ENCODE measurements around the gene ZNF385A.

Gene ZNF385A

DNA sequence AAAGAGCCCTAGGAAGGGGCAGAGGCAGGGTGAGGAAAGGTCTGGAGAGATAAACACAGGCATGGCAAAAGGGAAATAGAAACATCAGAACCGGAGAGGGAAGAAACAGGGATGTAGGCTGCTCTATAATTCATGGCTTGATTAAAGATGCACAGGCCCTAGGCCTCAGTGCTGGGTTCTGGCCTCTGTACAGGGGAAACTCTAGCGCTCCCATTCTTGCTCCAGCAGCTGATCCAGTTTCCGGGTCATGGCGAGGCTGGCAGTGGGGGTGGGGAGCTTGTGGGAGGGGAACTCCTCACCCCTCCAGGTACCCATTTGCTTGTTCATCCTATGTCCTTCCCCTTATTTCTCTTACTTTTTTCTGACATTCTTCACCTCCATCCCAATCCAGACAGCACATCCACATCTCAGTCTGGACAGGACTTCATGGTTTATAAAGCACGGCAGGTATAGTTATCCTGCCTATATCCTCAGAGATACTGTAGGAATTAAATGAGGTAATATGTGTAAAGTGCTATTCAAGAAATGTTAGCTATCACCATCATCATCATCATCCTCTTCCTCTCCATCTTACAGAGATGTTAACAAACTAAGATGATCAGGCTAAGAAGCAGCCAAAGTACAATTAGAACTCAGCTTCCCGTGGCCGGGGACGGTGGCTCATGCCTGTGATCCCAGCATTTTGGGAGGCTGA lies 12.3 kb downstream of the ZNF385A start:
- H3K4me3 ChIP-seq (ENCODE audit: low read depth, low read length): no peak overlapping the region
- DNase-seq (ENCODE audit: low read depth): no peak
- TF ChIP-seq, protein P1, sequence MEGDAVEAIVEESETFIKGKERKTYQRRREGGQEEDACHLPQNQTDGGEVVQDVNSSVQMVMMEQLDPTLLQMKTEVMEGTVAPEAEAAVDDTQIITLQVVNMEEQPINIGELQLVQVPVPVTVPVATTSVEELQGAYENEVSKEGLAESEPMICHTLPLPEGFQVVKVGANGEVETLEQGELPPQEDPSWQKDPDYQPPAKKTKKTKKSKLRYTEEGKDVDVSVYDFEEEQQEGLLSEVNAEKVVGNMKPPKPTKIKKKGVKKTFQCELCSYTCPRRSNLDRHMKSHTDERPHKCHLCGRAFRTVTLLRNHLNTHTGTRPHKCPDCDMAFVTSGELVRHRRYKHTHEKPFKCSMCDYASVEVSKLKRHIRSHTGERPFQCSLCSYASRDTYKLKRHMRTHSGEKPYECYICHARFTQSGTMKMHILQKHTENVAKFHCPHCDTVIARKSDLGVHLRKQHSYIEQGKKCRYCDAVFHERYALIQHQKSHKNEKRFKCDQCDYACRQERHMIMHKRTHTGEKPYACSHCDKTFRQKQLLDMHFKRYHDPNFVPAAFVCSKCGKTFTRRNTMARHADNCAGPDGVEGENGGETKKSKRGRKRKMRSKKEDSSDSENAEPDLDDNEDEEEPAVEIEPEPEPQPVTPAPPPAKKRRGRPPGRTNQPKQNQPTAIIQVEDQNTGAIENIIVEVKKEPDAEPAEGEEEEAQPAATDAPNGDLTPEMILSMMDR (conservative IDR thresholded peaks at IDR 0.05; ENCODE audit: low read depth, low read length): no peak

DNA sequence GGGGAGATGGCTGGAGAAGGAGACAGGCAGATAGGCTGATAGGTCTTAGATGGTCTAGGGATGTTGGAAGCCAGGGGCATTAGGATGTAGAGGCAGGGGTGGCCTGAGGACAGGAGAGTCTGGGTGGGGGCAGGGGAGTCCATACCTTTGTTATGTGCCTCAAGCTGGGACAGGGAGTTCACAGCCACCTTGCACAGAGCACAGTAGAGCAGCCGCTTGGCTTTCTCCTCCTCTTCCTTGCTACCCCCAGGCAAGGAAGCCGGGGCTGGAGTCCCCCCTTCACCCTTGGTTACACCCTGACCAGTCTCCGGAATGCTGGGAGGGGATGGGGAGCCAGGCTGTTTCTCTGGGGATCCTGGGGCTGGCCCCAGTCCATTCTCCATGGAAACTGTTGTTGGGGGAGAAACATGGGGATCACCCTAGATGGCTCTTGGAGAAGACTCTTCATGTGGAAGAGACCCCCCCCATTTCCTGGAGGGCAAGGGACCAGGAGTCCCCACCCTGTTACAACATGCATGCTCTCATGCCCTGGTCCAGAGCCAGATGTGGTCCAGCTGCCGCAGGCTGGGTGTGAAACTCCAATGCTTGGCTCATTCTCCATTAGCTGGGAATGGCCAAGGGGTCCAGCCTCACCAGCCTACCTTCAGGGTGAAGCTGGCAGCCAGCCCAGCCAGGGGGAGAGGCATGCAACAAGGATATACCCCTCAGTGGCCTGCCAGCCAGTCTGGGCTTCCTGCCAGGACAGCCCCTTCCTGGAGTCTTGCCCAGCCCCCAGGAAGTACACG lies 13.0 kb downstream of the ZNF385A start:
- no peak for DNase-seq (ENCODE audit: low read depth)
- TF ChIP-seq, protein P1 (conservative IDR thresholded peaks at IDR 0.05; ENCODE audit: low read depth, low read length): no peak
- H3K4me3 ChIP-seq (ENCODE audit: low read depth, low read length): no peak overlapping the region

DNA sequence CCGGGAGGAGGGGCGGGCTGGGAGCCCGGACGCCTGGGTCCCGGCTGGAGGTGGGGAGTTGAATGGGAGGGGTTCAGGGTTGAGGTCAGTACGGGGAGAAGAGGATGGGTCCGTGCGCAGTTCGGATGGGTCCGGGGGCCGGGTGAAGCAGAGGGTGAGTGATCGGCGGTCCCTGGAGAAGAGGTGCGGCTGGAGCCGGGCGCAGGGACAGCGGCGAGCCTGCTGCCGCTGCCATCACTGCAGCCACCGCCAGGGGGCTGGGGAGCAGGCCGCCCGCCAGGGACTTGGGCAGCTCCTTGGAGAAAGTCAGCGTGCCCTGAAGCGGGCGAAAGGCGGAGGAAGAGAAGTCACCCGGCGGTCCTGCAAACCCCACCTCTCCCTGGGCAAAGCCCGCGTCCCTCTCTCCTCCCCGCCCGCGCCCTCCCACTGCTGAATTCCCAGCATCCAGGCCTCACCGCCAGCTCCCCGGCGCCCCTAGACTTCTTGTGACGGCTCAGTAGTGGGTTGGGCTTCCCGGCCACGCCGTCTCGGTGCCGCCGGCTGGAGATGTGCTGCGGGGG lies 14.3 kb downstream of the ZNF385A start:
- H3K4me3 ChIP-seq (ENCODE audit: low read depth, low read length): peak overlapping the region; percentile 56
- TF ChIP-seq, protein P1 (conservative IDR thresholded peaks at IDR 0.05; ENCODE audit: low read depth, low read length): peak; percentile 81
- peak; percentile 79 for DNase-seq (ENCODE audit: low read depth)

DNA sequence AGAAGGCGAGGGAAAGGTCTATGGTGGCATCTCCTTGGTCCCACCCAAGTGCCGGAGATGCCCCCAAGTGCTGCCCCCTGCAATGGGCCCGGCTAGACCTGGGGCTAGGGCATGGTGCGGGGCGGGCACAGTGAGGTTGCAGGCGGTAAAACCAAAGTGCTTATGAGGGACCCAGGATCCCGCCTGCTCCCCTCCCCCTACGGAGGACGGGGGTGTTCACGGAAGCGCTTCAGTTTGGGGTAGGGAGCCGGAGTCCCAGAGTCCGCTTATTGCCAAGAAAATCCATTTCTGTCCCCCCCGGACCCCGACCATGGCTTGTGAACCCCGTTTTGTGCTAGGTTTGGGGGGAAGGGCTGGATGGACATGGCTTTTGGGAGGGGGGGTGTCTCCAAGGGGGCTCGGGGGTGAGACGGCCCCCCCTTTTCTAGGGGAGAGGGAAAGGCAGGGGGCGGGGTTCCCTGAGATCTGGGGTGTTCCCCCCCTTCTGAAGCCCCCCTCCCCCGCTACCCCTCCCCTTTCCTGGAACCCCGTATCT lies 14.9 kb downstream of the ZNF385A start:
- TF ChIP-seq, protein P1 (conservative IDR thresholded peaks at IDR 0.05; ENCODE audit: low read depth, low read length): no peak
- H3K4me3 ChIP-seq (ENCODE audit: low read depth, low read length): peak overlapping the region; percentile 56
- DNase-seq (ENCODE audit: low read depth): no peak

DNA sequence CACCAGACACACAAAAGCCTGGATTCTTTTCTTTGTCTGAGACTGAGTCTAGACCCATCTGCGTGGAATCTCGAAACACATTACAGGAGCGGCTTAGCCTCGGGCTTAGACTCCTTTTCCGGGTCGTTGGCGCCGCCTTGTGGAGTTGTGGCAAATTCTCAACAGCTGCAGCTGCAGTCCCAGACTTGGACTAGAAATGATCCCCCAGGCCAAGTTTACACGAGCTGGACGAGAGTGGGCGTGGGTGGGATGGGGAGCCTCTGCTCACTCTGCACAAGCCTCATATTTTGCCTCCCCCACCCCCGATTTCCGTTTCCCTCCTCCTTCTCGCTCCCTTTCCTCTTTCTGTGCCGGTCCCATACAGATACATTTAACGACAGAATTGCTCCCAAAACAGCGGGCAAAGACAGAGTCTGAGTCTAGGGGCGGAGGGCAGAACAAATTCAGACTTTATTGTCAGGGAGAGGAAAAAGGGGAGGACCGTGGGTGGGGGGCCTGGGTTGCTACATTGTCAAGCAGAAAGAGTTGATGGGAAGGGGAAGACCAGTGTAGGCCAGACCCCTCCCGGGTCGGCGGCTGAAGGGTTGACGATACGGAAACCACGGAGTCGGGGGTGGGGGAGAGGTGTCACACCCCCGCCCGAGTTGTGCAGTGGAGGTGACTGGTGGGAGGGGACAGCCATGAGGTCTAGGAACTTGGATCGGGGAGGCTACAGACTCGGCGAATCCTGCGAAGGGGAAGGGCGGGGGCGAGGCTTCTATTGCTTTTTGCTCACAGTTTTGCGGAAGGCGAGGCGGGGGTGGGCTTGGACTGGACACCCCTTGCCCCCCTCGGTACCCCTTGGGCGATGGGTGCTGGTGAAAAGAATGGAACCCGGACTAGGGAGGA lies 15.6 kb downstream of the ZNF385A start:
- peak; percentile 93 for DNase-seq (ENCODE audit: low read depth)
- TF ChIP-seq, protein P1 (conservative IDR thresholded peaks at IDR 0.05; ENCODE audit: low read depth, low read length): peak; percentile 97
- peak overlapping the region; percentile 47 for H3K4me3 ChIP-seq (ENCODE audit: low read depth, low read length)

DNA sequence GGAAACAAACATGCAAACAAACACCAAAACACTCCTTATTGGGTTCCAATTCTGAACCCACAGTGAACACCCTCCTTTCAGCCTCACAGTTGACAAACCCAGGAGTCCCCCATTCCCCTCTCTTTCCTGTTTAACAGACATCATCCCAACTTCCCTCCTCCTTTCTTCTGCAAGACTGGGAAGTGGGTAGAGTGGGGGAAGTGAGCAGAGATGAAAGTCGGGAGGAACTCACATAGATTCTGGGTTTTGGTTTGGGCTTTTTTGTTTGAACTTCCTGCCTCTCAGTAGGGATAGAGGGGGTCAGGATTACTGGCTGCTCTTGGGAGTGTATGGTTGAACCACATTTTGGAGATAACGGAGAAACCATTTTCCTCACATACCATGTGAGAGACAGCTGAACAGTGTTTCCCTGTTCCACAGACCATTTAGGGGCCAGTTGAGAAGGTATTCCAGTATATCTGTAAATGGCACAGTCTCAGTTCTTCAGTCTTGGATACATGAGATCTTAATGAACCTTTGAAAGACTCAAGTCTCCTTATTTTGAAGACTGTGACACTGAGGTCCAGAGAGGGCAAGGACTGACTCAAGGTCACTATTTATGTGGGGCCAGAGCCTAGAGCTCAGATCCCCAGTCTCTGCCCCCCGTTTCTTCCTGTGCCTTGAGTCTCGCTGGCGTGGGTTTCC lies 16.4 kb downstream of the ZNF385A start:
- H3K4me3 ChIP-seq (ENCODE audit: low read depth, low read length): peak overlapping the region; percentile 11
- TF ChIP-seq, protein P1 (conservative IDR thresholded peaks at IDR 0.05; ENCODE audit: low read depth, low read length): no peak

More for the DNA sequence above, 16.4 kb downstream of the ZNF385A start:
- no peak for DNase-seq (ENCODE audit: low read depth)

All from choroid plexus epithelial cell (primary cell).